GM19395 (cell line): ENCODE measurements around the gene FAM120A.
A peak's percentile ranks its signal among the peaks of the same experiment; 100 is the strongest.
"Not testable (repeated sequence)": the region's sequence is repeated elsewhere in the genome, so short reads cannot be mapped to it uniquely, and the experiment has no call there.

Experiments
- ATAC-seq: cut with Tn5 transposase; IDR thresholded peaks from one replicate; pipeline ENCODE4 v1.9.1; 2021; ENCODE audit warnings: mild to moderate bottlenecking, moderate library complexity; ENCODE audit not compliant: unreplicated experiment

Gene FAM120A

DNA sequence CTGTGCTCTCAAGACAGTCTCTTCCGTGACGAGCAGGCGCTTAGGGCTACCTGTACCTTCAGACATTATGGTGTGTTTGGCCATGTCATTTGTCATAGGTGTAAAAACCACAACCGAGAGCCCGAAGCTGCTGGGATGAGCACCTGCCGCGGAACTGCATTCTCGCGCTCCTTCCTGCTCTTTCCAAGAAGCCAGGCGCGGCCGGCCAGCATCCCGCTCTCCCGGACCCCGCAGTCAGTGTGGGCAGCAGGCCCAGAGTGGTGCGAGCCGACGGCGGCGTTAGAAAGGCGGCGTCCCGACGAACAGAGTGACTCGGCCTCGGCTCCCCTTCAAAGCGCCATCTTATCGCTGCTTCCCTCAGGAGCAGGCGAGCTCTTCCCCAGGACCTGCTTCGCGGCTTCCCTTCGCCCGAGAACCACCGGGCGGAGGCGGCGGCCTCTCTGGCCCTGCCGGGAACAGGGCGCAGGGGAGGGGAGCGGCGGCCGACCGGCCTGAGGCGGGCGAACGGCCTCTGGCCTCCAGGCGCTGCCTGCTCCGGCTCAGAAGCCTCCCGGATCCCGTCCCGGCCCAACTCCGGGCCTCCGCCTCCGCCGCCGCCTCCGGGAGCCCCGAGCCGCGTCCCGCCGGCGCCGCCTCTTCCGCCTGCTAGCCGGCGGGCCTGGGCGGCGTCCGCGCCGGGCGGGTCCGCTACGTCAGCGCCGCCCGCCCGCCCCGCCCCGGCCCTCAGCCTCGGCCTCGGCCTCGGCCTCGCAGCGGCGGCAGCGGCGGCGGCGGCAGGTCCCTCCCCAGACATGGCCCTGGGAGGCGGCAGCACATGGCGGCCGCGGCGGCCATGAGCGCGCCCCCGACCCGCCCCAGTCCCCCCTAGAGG lies at the start of gene FAM120A:
Gene FAM120A, plus strand, starts transcription at position 741 of the 871 bp plus-strand sequence. CDS start 231 bp downstream, outside the sequence.
- ATAC-seq, result peak; percentile 50

- ATAC-seq, result no peak
Observed at GRCh38 chr9:93406371-93406770, 45.1 kb upstream of the FAM120A start.

- ATAC-seq, result no peak
Observed at GRCh38 chr9:93413530-93413929, 38.0 kb upstream of the FAM120A start.

- no peak for ATAC-seq
Observed at GRCh38 chr9:93415176-93415690, 36.3 kb upstream of the FAM120A start.

DNA sequence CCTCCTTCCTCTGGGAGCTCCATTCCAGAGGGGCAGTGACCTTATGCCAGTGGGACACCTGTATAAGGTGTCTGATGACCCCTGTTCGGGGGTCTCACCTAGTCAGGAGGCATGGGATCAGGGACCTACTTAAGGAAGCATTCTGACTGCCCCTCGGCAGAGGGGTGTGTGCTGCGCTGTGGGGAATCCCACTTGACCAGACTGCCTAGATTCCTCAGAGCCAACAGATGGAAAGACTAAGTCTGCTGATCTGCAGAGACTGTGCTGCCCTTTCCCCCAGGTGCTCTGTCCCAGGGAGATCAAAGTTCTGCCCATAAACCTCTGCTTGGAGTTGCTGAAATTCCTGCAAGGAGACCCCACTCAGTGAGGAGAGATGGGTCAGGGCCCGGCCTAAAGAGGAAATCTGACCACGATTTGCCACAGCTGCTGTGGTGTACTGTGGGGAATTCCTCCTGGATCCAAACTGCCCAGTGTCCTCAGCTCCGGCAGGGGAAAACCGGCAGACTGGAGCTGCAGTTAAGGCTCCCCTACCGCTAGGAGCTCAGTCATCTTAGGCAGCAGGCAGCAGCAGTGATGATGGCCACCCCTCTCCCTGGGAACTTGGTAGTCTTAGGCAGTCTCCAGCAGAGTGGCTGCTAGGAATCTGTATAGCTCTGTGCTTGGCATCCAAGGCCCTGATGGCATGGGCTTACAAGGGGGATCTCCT lies 34.8 kb upstream of the FAM120A start:
- ATAC-seq, result no peak

DNA sequence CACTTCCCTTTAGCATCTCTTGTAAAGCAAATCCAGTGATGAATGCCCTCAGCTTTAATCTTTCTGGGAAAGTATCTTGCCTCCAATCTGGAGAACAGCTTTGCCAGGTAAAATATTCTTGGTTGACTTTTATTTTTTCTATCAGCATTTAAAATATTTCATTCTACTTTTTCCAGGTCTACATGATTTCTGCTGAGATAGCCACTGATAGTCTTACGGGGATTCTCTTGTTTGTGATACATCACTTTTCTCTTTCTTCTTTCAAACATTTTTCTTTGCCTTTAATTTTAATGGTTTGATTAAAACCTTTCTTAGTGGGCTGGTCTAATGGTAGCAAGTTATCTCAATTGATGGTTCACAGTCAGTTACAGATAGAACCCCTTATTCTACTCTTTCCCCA lies 33.9 kb upstream of the FAM120A start:
- ATAC-seq, result no peak

- no peak for ATAC-seq
Observed at GRCh38 chr9:93419023-93419422, 32.5 kb upstream of the FAM120A start.

DNA sequence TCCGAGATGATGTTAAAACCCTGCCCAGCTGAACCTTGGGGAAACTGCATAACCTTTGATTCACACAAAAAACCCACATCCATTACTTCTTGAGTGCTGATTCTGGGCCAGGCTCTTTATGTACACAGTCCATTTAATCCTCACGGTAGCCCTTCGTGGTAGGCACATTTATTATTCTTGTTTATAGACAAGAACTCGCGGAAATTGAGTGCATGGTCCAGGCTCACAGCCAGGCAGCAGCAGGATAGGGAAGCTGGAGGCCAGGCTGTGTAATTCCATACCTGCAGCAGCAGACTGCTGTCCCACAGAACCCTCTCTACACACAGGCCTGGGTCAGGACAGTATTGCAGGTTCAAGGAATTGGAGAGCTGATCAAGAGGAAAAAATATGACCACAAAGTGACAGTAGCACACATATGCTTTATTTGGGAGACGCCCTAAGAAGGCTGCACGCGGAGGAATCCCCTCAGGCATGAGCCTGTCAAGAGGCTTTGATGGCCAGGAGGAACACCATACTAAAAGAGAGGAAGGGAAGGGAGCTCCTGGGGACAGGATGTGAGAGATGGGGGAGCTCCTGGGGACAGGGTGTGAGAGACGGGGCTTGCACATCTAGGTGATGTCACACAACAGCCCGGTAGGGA lies 28.4 kb upstream of the FAM120A start:
- ATAC-seq, result no peak

DNA sequence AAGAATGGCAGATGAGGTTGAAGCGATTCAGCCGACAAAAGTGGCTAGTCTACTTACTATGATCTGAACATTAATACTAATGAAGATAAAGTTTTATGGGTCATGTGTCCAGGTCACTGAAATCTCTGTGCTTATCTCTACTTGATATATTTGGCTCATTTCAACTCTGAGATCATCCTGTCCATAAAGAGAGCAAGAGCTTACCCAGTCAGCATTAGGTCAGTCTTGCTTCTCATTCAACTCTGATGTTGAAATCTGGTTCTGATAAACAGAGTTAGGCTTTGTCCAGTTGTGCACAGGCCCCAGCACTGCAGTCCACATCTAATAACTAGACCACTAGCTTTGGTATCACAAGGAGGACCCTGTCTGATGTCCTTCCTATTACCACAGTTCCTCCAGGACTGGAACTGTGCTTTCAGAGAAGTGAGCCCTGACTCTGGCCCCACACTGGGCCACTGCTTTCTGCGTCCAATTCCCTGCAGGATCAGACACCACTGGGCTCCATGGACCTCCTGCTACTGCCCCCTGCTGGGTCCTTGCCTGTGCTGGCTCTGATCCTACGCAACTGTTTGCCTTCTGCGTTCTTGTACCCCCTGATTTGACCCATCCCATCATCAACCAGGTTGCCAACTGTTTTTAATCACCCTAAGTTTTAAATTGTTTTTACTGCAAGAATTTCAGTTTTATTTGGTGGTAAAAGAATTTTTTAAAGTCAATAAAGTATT lies 23.7 kb upstream of the FAM120A start:
- no peak for ATAC-seq

GRCh38 chr9:93431539-93432105 lies 19.9 kb upstream of the FAM120A start:
- no peak for ATAC-seq

DNA sequence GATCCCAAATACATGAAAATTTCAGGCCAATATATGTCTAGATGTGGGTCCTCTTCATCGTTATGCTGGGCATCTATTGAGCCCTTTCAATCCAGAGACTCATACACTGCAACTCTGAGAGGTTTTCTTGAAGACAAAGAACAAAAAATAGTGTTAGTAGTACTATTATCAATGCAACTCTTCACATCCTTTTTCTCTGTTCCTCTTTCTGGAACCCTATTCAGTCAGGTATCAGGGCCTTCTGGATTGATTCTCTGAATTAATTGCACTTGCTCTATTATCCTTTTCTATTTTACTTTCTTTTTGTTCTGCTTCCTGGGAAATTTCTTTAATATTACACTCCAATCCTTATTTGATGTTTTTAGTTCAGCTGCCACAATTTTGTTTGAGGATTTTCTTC lies 18.5 kb upstream of the FAM120A start:
- ATAC-seq, result no peak

DNA sequence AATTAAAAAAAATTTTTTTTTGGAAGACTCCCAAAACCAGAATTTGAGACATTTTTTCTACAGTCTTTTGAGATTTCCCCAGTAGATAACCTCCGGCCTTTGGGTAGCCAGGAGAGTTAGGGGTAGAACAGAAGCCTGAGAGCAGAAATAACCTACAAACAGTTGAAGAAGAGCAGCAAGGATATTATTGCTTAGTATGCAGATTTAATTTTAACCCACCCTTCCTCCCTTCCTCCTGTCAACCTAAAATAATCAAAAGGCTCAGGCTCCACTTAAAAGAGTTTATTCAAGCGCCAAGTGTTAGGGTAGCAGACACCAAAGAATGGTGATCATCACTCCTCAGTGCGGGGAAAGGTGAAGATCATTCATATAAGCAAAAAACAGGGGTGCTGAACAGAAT lies 17.4 kb upstream of the FAM120A start:
- ATAC-seq, result no peak

GRCh38 chr9:93435386-93435785 lies 16.1 kb upstream of the FAM120A start:
- no peak for ATAC-seq

DNA sequence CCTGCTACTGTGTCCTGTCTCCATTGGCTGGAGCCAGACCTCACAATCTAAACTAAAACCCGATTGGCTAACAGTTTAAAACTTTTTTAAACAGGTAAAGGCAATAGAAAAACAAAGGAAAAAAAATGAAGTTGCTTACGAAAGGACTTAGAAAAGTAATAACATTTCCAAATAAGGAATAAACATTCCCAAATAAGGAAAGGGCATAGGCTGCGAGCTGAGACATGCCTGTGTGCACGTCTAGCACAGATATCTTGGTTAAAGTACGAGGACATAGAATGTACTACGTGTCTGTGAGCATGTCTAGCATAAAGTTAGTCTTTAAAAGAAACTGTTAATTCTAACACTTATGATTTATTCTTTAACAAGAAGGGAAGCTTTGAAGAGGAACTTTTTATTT lies 15.3 kb upstream of the FAM120A start:
- ATAC-seq, result no peak

GRCh38 chr9:93436655-93437407 lies 14.7 kb upstream of the FAM120A start:
- no peak for ATAC-seq

- no peak for ATAC-seq
Observed at GRCh38 chr9:93437996-93438395, 13.5 kb upstream of the FAM120A start.

DNA sequence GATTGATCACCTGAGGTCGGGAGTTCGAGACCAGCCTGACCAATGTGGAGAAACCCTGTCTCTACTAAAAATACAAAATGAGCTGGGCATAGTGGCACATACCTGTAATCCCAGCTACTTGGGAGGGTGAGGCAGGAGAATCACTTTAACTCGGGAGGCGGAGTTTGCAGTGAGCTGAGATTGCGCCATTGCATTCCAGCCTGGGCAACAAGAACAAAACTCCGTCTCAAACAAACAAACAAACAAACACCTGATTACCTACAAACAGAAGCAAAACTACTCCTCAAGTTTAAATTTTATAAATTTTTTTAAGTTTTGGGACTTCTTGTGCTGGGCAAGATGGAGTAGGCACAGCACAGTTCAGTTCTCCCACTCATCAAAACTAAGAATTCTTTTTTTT lies 12.2 kb upstream of the FAM120A start:
- ATAC-seq, result not testable (repeated sequence)

- ATAC-seq, result no peak
Observed at GRCh38 chr9:93440896-93441580, 10.4 kb upstream of the FAM120A start.

DNA sequence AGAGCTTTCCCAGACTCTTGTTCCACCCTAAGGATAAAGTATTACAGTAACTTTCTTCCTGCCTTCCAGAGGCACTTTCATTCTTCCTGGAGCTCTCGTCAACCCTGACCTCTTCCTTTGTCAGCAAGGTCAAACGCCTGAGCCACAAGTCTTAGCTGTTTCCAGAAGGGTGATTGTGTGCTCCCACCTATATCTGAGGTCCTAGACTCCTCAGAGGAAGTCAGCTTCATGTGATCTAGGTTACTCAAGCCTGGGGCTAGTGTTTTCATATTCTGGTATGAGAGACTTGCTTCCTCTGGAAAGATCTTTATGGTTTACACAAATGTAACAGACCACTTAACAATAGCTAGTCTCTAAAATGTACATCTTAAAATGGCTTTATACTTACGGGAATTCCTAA lies 5.4 kb upstream of the FAM120A start:
- no peak for ATAC-seq
